HG03460 (cell line): ENCODE data around the gene COL23A1.
"Not testable (repeated sequence)": the region's sequence is repeated elsewhere in the genome, so short reads cannot be mapped to it uniquely, and the experiment has no call there.

Experiments
- ATAC-seq: cut with Tn5 transposase; IDR thresholded peaks from one replicate; pipeline ENCODE4 v1.9.1; 2021; ENCODE audit not compliant: unreplicated experiment

The COL23A1 gene

GRCh38 chr5:178312880-178313282 lies 277.3 kb downstream of the COL23A1 start:
- ATAC-seq, result no peak

GRCh38 chr5:178310130-178310865 lies 279.9 kb downstream of the COL23A1 start:
- ATAC-seq, result no peak

- ATAC-seq, result no peak
Observed at GRCh38 chr5:178309271-178310013, 280.8 kb downstream of the COL23A1 start.

DNA sequence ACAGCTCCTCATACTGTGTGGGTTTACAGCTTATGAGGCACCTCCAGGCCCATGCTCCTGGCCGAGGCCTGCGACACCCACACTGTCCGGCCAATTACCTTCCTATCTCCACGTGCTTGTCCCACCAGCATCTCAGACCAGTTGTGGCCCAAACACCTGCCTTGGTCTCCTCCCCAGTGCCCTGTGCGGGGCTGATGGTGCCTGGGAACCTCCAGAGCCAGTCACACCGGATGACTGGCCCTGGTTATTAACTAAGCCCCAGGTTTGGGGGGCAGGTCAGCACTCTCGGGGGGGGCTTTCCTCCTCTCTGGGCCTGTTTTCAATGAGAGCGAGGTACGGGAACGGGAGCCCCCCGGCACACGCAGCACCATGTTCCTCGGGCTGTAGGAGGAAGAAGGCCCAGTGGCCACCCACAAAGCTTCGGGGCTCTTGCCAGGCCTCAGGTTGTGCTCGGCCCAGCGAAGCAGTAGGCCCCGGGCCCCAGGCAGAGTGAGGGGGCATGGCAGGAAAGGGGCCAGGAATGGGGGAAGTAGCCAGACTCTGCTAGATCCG lies 281.6 kb downstream of the COL23A1 start:
- ATAC-seq, result no peak

DNA sequence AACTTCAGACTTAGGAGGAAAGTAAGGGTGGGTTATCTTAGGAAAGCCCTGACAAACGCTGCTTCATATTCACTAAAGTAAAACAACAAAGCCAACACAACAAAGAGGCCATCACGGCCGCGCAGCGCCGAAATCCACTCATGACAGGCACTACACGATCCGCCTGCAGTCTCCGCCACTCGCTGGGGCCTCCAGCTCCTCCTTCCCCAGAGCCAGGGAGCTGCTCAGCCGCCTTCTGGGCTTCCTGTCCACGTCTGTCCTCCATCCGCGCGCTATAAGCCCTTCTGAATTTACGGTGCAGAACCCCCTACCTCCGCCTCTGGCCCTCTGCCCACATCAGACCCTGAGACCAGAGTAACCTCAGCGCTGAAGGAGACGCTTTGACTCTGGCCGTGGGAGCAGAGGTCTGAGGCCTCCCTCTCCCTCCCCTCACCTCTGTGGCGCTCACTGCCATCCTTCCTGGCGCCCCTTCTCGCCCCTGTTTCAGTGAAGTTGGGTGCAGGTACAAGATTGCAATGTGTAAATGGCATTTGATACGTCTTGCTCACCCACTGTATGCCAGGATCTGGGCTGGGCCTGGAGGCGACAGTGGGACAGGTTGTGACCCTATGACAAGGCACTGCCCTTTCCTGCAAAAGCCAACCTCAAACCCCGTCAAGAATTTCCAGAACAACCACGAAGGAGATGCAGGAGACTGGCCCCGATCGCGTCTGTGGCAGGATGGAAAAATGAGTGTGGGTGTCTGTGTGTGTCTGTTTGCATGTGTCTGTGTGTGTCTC lies 282.7 kb downstream of the COL23A1 start:
- ATAC-seq, result no peak

DNA sequence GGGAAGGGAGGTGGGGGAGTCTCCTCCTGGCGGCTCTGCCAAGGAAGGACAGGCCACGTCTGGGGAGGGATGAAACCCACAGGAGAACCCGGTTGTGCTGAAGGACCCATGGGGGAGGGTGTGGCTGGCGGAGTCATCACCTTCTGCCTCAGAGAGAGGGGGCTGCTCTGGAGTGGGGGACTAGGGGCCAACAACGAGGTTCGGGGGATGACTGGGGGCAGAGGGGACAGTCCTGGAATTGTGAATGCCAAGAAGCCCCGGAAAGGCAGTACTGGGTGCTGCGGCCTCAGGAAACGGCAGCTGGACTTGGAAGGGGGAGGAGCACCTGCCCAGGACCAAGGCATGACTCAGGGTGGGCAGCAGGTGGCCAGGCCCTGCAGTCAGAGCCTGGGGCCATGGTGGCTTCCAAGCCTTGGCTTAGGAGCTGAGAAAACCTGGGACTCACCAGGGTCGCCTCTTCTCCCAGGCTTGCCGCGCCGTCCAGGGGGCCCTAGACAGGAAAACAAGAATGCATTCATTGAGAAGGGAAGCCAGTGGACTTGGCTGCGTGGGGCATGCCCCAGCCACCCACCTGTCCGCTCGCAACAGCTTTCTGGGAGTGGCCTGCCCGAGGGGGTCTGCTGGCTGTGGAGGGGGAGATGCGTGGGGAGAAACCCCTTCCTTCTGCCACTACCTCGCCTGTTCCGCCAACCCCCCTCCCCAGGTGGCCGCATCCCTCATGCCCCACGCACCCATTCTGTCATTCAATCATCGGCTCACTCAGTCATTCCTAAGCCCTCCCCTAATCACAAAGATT lies 283.6 kb downstream of the COL23A1 start:
- ATAC-seq, result no peak

DNA sequence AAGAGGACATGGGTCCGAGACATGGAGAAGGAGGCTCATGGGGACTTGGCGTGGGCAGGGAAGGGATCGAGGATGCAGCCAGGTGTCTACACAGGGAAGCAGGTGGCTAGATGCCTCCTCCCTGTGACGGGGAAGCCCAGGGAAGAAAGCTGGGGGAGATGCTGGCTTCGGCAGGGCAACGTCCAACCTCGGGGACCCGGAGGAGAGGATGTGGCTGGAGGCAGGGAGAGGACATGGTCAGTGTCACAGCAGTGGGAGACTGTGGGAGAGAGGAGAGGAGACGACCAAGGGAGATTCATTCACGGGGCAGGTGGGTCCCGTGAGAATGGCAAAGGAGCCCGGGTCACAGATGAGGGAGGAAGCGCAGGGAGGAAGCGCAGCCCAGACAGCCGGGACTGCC lies 284.4 kb downstream of the COL23A1 start:
- ATAC-seq, result no peak

- ATAC-seq, result no peak
Observed at GRCh38 chr5:178304761-178305645, 285.2 kb downstream of the COL23A1 start.

DNA sequence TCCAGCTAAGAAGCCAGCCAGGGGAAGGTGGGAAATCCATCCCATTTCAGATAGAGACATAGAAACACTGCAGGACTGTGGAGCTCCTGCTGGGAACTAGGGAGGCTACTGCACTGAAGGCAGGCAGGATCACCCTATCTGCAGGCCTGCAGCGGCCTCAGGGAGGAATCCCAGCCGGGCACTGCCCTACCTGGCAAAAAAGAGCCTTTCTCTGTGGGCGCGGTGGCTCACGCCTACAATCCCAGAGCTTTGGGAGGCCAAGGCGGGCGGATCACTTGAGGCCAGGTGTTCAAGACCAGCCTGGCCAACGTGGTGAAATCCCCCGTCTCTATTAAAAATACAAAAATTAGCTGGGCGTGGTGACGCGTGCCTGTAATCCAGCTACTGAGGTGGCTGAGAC lies 286.2 kb downstream of the COL23A1 start:
- ATAC-seq, result no peak

GRCh38 chr5:178302321-178302720 lies 287.9 kb downstream of the COL23A1 start:
- not testable (repeated sequence) for ATAC-seq

DNA sequence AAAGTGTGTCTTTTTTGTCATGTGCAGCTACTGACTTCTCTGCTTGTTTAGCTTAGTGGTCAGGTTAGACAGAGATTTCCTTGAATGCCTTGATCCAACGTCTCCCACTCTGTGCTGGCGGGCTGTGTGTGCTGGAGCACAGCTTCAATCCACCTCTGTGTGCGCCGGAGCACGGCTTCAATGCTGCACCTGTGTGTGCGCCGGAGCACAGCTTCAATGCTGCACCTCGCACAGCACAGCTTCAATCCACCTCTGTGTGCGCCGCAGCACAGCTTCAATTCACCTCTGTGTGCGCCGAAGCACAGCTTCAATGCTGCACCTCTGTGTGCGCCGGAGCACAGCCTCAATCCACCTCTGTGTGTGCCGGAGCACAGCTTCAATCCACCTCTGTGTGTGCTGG lies 288.6 kb downstream of the COL23A1 start:
- no peak for ATAC-seq

- no peak for ATAC-seq
Observed at GRCh38 chr5:178298283-178298807, 291.8 kb downstream of the COL23A1 start.

DNA sequence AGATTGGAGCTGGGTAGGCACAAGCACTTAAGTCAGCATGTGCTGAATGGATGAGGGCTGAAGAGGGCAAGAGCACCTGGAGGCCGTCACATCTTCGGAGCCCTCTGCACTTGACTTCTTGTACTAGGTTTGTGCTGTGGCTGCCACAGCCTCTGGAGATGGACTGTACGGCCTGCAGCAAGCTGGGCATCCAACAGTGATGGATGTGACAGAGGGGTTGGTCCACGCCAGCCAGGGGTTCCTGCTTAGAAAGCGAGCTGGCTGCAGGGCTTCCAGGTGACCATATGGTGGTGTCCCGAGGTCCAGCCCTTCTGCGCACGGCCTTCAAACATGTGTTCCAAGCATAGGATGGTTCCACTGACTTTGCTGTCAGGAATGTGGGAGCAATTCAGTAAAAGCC lies 292.4 kb downstream of the COL23A1 start:
- ATAC-seq, result no peak

- no peak for ATAC-seq
Observed at GRCh38 chr5:178296066-178296465, 294.1 kb downstream of the COL23A1 start.

DNA sequence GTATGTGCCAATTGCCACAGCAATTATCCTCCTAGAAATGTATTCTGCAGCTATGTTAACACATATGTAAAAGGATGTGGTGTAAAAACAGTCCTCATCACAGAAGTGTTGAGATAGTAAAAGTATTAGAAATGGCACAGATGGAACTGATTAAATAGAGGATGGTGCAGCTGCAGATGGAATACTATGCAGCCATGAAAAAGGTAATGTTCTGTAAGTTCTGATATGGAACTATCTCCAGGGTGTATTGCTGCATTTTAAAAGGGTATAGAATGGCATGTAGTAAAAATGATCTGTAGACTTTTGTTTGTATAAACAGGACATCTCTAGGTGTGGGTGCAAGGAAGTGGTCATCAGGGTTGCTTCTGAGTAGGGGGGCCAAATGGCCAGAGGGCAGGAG lies 294.6 kb downstream of the COL23A1 start:
- ATAC-seq, result no peak

DNA sequence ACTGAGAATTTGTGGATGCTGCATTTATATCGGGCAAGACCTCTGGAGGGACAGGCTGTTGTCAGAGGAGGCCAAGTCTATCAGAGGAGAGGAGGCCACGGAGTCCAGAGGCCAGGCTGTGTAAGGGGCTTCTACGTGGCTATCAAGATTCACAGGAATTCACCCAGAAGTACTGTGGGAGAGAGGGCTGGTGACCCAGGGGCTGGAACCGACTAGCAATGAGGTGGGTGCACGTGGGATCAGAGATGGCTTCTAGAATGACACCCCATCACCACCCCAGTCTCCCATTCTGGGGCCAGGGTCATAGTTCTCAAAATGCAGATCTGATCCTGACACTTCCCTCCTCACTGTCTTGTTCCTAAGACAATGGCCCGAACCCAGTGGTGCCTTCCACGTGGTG lies 296.4 kb downstream of the COL23A1 start:
- ATAC-seq, result no peak

DNA sequence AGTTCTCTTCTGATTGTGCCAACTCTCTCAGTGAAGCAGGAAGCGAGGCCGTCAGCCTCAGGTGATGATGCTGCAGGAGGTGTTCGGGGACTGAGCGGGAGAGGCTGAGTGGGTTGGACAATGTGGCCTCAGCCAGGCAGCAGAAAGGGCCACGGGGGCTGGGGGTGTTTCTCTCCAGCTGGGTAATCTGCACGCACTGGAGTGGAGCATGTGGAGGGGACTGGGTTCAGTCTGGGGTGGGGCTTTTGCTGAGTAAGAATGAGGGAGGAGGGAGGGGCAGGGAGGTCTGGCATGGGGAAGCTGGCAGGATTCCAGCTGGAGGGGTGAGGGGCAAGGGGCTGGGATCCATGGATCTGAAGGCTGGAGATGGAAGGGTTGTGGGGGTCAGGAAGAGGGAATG lies 296.8 kb downstream of the COL23A1 start:
- ATAC-seq, result no peak

GRCh38 chr5:178292826-178293205 lies 297.4 kb downstream of the COL23A1 start:
- ATAC-seq, result no peak
